ENCODE data around the gene AKAP8.
A peak's percentile ranks its signal among the peaks of the same experiment; 100 is the strongest.

Gene AKAP8

DNA sequence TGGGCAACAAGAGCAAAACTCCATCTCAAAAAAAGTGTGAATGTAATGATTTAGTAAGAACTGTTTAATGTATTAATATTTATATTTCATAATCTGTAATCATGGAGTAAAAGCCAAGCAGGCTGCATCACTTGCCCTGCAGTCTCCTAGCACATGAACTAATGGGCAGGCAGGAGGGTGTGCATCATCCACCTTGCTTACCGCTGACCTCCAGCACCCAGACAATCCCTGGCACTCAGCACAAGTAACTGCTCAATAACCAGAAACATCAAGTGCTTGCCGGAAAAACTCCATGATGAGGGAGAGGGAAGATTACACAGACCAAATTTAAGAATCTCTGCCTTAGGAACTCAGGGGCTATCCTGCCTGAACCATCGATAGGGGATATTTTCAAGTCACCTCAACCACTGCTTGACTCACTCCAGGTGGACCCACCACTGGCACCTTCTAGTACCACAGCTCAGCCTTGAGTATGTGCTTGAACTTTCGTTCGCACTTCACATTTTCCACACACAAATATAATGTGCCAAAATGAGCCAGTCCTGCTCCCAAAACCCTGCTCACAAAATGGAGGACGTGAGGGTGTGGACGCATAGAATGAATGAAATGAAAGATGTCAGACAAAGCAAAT, 65.8 kb downstream of the AKAP8 start:
- H3K4me2 ChIP-seq (ENCODE audit: insufficient read depth, low read length, poor library complexity, severe bottlenecking), result no peak overlapping the region
- peaks cover 9 to 37% of the 10 kb centered on the region in 2 donors for H3K36me3 ChIP-seq (replicated peaks in 1 of 2; ENCODE audit: control insufficient read depth in 2 of 2, insufficient read depth in 2 of 2, low read length in 2 of 2)
- no peak overlapping the region for H3K18ac ChIP-seq (ENCODE audit: low read length)
- H3K9ac ChIP-seq (ENCODE audit: low read depth, low read length, poor library complexity), result no peak overlapping the region
- no peak overlapping the region for H2BK5ac ChIP-seq (ENCODE audit: low read length)
- H3K14ac ChIP-seq (ENCODE audit: low read length), result no peak overlapping the region
- no peak overlapping the region for H2BK12ac ChIP-seq (ENCODE audit: low read length)
- H3K27me3 ChIP-seq (ENCODE audit: control insufficient read depth in 3 of 3, insufficient read depth in 3 of 3, low read depth in 1 of 3, low read length in 3 of 3), result peaks cover 0 to 2% (median 0%) of the 10 kb centered on the region in 3 experiments
- H3K27ac ChIP-seq (replicated peaks; ENCODE audit: low read length), result no peak overlapping the region
- peaks cover 0 to 15% of the 10 kb centered on the region in 2 donors for H3K4me1 ChIP-seq (ENCODE audit: control insufficient read depth in 2 of 2, insufficient read depth in 1 of 2, low read depth in 1 of 2, low read length in 2 of 2)
- H3K4me3 ChIP-seq (ENCODE audit: low read length in 2 of 2), result no peak overlapping the region
- H4K8ac ChIP-seq (ENCODE audit: low read depth, low read length), result no peak overlapping the region
- H2BK120ac ChIP-seq (ENCODE audit: low read depth, low read length), result no peak overlapping the region
- H2AK5ac ChIP-seq (ENCODE audit: low read depth, low read length), result no peak overlapping the region
- H3K4ac ChIP-seq (ENCODE audit: low read length), result no peak overlapping the region
- H3K79me1 ChIP-seq (ENCODE audit: low read depth, low read length), result peaks cover 16% of the 10 kb centered on the region
- H3K9me3 ChIP-seq (replicated peaks in 1 of 2; ENCODE audit: control insufficient read depth in 2 of 2, insufficient read depth in 1 of 2, low read depth in 1 of 2, low read length in 2 of 2), result peaks cover 0 to 2% of the 10 kb centered on the region in 2 donors
- no peak overlapping the region for H4K91ac ChIP-seq (ENCODE audit: low read depth, low read length, poor library complexity)
- no peak overlapping the region for H2AFZ ChIP-seq (ENCODE audit: low read length)
- H3K23ac ChIP-seq (ENCODE audit: low read depth, low read length, poor library complexity), result no peak overlapping the region
- WGBS, 2 donors (ENCODE audit: extremely low coverage in 2 of 2, insufficient read length in 2 of 2, insufficient replicate concordance in 1 of 2), result no CpG with 5 or more reads among the region's 7 CpGs
- no peak for DNase-seq (ENCODE audit: low spot score)
- H2BK15ac ChIP-seq (ENCODE audit: low read length), result no peak overlapping the region

DNA sequence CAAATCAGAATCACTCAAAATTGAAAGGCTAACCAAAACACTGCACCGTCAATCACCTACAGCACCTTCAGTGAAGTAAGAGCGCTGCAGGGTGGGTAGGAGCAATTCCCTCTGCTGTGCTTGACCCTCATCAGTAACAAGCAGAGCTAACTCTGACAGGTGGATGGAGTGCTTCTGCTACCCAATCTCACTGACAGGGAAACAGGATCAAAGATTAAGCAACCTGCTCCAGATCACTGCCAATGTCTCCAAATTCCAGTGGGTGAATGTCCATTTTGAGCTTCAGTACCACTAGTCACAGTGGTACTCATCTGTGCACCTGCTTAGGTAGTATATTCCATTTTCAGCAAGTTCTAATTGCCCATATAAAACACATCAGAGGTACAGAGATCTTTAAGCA, 72.4 kb downstream of the AKAP8 start:
- Histone ChIP-seq H3K4me2 (ENCODE audit: insufficient read depth, low read length, poor library complexity, severe bottlenecking) (no peak overlapping the region), H3K9ac (ENCODE audit: low read depth, low read length, poor library complexity) (no peak overlapping the region), H2BK120ac (ENCODE audit: low read depth, low read length) (no peak overlapping the region), H2BK15ac (ENCODE audit: low read length) (no peak overlapping the region), H3K79me1 (ENCODE audit: low read depth, low read length) (peaks cover 10% of the 10 kb centered on the region), H3K18ac (ENCODE audit: low read length) (no peak overlapping the region), H2BK5ac (ENCODE audit: low read length) (no peak overlapping the region), H2AFZ (ENCODE audit: low read length) (no peak overlapping the region), H3K4ac (ENCODE audit: low read length) (no peak overlapping the region), H2AK5ac (ENCODE audit: low read depth, low read length) (no peak overlapping the region), H3K14ac (ENCODE audit: low read length) (no peak overlapping the region), H3K27ac (replicated peaks; ENCODE audit: low read length) (no peak overlapping the region), H3K27me3 (ENCODE audit: control insufficient read depth in 3 of 3, insufficient read depth in 3 of 3, low read depth in 1 of 3, low read length in 3 of 3) (no peaks in the 10 kb centered on the region), H3K4me3 (ENCODE audit: low read length in 2 of 2) (peak overlapping the region in 1 of 2 donors; percentile 13), H3K23ac (ENCODE audit: low read depth, low read length, poor library complexity) (no peak overlapping the region), H3K9me3 (replicated peaks in 1 of 2; ENCODE audit: control insufficient read depth in 2 of 2, insufficient read depth in 1 of 2, low read depth in 1 of 2, low read length in 2 of 2) (peaks cover 13 to 38% of the 10 kb centered on the region in 2 donors), H3K4me1 (ENCODE audit: control insufficient read depth in 2 of 2, insufficient read depth in 1 of 2, low read depth in 1 of 2, low read length in 2 of 2) (peaks cover 0 to 3% of the 10 kb centered on the region in 2 donors), H4K8ac (ENCODE audit: low read depth, low read length) (no peak overlapping the region), H3K36me3 (replicated peaks in 1 of 2; ENCODE audit: control insufficient read depth in 2 of 2, insufficient read depth in 2 of 2, low read length in 2 of 2) (peaks cover 2 to 25% of the 10 kb centered on the region in 2 donors), H2BK12ac (ENCODE audit: low read length) (no peak overlapping the region), H4K91ac (ENCODE audit: low read depth, low read length, poor library complexity) (no peak overlapping the region)
- WGBS, 2 donors (ENCODE audit: extremely low coverage in 2 of 2, insufficient read length in 2 of 2, insufficient replicate concordance in 1 of 2), result no CpG with 5 or more reads among the region's 2 CpGs
- no peak for DNase-seq (ENCODE audit: low spot score)

- Histone ChIP-seq H4K8ac (ENCODE audit: low read depth, low read length) (no peak overlapping the region), H3K23ac (ENCODE audit: low read depth, low read length, poor library complexity) (no peak overlapping the region), H3K14ac (ENCODE audit: low read length) (no peak overlapping the region), H3K79me1 (ENCODE audit: low read depth, low read length) (peaks cover 10% of the 10 kb centered on the region), H3K4ac (ENCODE audit: low read length) (no peak overlapping the region), H3K27ac (replicated peaks; ENCODE audit: low read length) (no peak overlapping the region), H3K9ac (ENCODE audit: low read depth, low read length, poor library complexity) (no peak overlapping the region), H3K9me3 (replicated peaks in 1 of 2; ENCODE audit: control insufficient read depth in 2 of 2, insufficient read depth in 1 of 2, low read depth in 1 of 2, low read length in 2 of 2) (peaks cover 13 to 38% of the 10 kb centered on the region in 2 donors), H3K4me2 (ENCODE audit: insufficient read depth, low read length, poor library complexity, severe bottlenecking) (no peak overlapping the region), H3K4me1 (ENCODE audit: control insufficient read depth in 2 of 2, insufficient read depth in 1 of 2, low read depth in 1 of 2, low read length in 2 of 2) (peaks cover 0 to 3% of the 10 kb centered on the region in 2 donors), H2BK12ac (ENCODE audit: low read length) (no peak overlapping the region), H2BK120ac (ENCODE audit: low read depth, low read length) (no peak overlapping the region), H3K18ac (ENCODE audit: low read length) (no peak overlapping the region), H2BK5ac (ENCODE audit: low read length) (no peak overlapping the region), H3K27me3 (ENCODE audit: control insufficient read depth in 3 of 3, insufficient read depth in 3 of 3, low read depth in 1 of 3, low read length in 3 of 3) (no peaks in the 10 kb centered on the region), H4K91ac (ENCODE audit: low read depth, low read length, poor library complexity) (no peak overlapping the region), H3K36me3 (replicated peaks in 1 of 2; ENCODE audit: control insufficient read depth in 2 of 2, insufficient read depth in 2 of 2, low read length in 2 of 2) (peaks cover 2 to 29% of the 10 kb centered on the region in 2 donors), H3K4me3 (ENCODE audit: low read length in 2 of 2) (no peak overlapping the region), H2BK15ac (ENCODE audit: low read length) (no peak overlapping the region), H2AFZ (ENCODE audit: low read length) (no peak overlapping the region), H2AK5ac (ENCODE audit: low read depth, low read length) (no peak overlapping the region)
- DNase-seq (ENCODE audit: low spot score), result no peak
- no CpG with 5 or more reads among the region's 3 CpGs for WGBS, 2 donors (ENCODE audit: extremely low coverage in 2 of 2, insufficient read length in 2 of 2, insufficient replicate concordance in 1 of 2)
Observed at GRCh38 chr19:15305582-15306334, 73.8 kb downstream of the AKAP8 start.

GRCh38 chr19:15304140-15304705, 75.4 kb downstream of the AKAP8 start:
- Histone ChIP-seq H4K8ac (ENCODE audit: low read depth, low read length) (no peak overlapping the region), H3K4me3 (ENCODE audit: low read length in 2 of 2) (peak overlapping the region in 1 of 2 donors; percentile 23), H3K36me3 (replicated peaks in 1 of 2; ENCODE audit: control insufficient read depth in 2 of 2, insufficient read depth in 2 of 2, low read length in 2 of 2) (peaks cover 2 to 23% of the 10 kb centered on the region in 2 donors), H2BK12ac (ENCODE audit: low read length) (no peak overlapping the region), H3K4me2 (ENCODE audit: insufficient read depth, low read length, poor library complexity, severe bottlenecking) (no peak overlapping the region), H2BK5ac (ENCODE audit: low read length) (no peak overlapping the region), H3K27ac (replicated peaks; ENCODE audit: low read length) (no peak overlapping the region), H3K9ac (ENCODE audit: low read depth, low read length, poor library complexity) (no peak overlapping the region), H3K4me1 (ENCODE audit: control insufficient read depth in 2 of 2, insufficient read depth in 1 of 2, low read depth in 1 of 2, low read length in 2 of 2) (peaks cover 0 to 3% of the 10 kb centered on the region in 2 donors), H3K23ac (ENCODE audit: low read depth, low read length, poor library complexity) (no peak overlapping the region), H4K91ac (ENCODE audit: low read depth, low read length, poor library complexity) (no peak overlapping the region), H3K27me3 (ENCODE audit: control insufficient read depth in 3 of 3, insufficient read depth in 3 of 3, low read depth in 1 of 3, low read length in 3 of 3) (no peaks in the 10 kb centered on the region), H2AK5ac (ENCODE audit: low read depth, low read length) (no peak overlapping the region), H3K4ac (ENCODE audit: low read length) (no peak overlapping the region), H3K18ac (ENCODE audit: low read length) (no peak overlapping the region), H3K79me1 (ENCODE audit: low read depth, low read length) (peaks cover 10% of the 10 kb centered on the region), H2BK120ac (ENCODE audit: low read depth, low read length) (no peak overlapping the region), H2BK15ac (ENCODE audit: low read length) (no peak overlapping the region), H3K9me3 (replicated peaks in 1 of 2; ENCODE audit: control insufficient read depth in 2 of 2, insufficient read depth in 1 of 2, low read depth in 1 of 2, low read length in 2 of 2) (peaks cover 13 to 38% of the 10 kb centered on the region in 2 donors), H3K14ac (ENCODE audit: low read length) (no peak overlapping the region), H2AFZ (ENCODE audit: low read length) (no peak overlapping the region)
- DNase-seq (ENCODE audit: low spot score), result no peak
- 100% methylated on average over 1 of the region's 10 CpGs; no CpG with 5 or more reads in 1 of the 2 donors for WGBS, 2 donors (ENCODE audit: extremely low coverage in 2 of 2, insufficient read length in 2 of 2, insufficient replicate concordance in 1 of 2)

All from neuronal stem cell (in vitro differentiated cells).